Stomach (tissue), 9 donors: ENCODE measurements around the gene TBC1D20. TPM values are rescaled to one million over a fixed set of nuclear protein-coding genes. Genes with fewer than 3 reads are reported as not detected.

Experiments used
- DNase-seq, 2 donors: peaks; one replicate each; pipeline versions ENCODE4 v3.0.0 to v3.0.0-alpha.2; 2013 to 2019
- H3K27ac ChIP-seq, 5 donors: fragments of 200-600 bp in 4 of 5; sonication (generic) in 4 of 5; one replicate each; pipeline ENCODE4 v1.5.1; 2013 to 2019; ENCODE audit warnings: mild to moderate bottlenecking in 1 of 5, moderate library complexity in 1 of 5
- H3K27me3 ChIP-seq, 3 donors: fragments of 200-600 bp; sonication (generic); one replicate each; pipeline ENCODE4 v1.5.1; 2017 to 2019; ENCODE audit warnings: mixed run types in 1 of 3
- H3K36me3 ChIP-seq, 4 donors: fragments of 200-600 bp; sonication (generic); 1 replicate in 3 of 4; 2 replicates in 1 of 4; pipeline ENCODE4 v1.5.1; 2016 to 2019
- H3K4me1 ChIP-seq, 4 donors: fragments of 200-600 bp; sonication (generic); one replicate each; pipeline ENCODE4 v1.5.1; 2016 to 2019
- H3K4me3 ChIP-seq, 4 donors: fragments of 200-600 bp; sonication (generic) in 3 of 4; one replicate each; pipeline ENCODE4 v1.5.1; 2016 to 2019; ENCODE audit warnings: mild to moderate bottlenecking in 1 of 4
- H3K9me3 ChIP-seq, 4 donors: fragments of 200-600 bp; sonication (generic); one replicate each; pipeline ENCODE4 v1.5.1; 2016 to 2019
- EP300 ChIP-seq: sonication (generic); formaldehyde crosslinking; IDR thresholded peaks from one replicate; pipeline ENCODE4 v1.6.1; 2017; ENCODE audit warnings: antibody characterized with exemption
- POLR2A ChIP-seq, 4 donors: fragments of 450-650 bp; IDR thresholded peaks; one replicate each; pipeline ENCODE4 v1.6.1; 2016; ENCODE audit warnings: antibody characterized with exemption in 4 of 4, control low read depth in 2 of 4, mild to moderate bottlenecking in 1 of 4, moderate library complexity in 1 of 4
- POLR2AphosphoS5 ChIP-seq, 3 donors: sonication (generic); formaldehyde crosslinking; IDR thresholded peaks; one replicate each; pipeline ENCODE4 v1.6.1; 2016; ENCODE audit warnings: antibody characterized with exemption in 3 of 3
- WGBS, 5 donors: extraction: QIAGEN DNeasy Blood & Tissue Kit in 3 of 5; methylation state at CpG; one replicate each; pipeline versions ENCODE4 v1.1.5 to v1.1.7; 2013 to 2018; 5-methylcytosine and 5-hydroxymethylcytosine counted together
- intact Hi-C: fragments of 100-400 bp; cut with DNase I; formaldehyde crosslinking; loops from one replicate; pipeline ENCODE4 v1.15.1; 2023; ENCODE audit warnings: low total_unique reads
- polyA plus RNA-seq, 3 donors: library from polyadenylated mRNA; stranded (reverse); fragments of 200-250 nt; gene quantifications; one replicate each; pipeline ENCODE4 v1.2.3, GENCODE V29; 2013
- total RNA-seq, 5 donors: library from RNA; depleted of rRNA; stranded (reverse); fragments of >200 nt; gene quantifications; one replicate each; pipeline versions ENCODE4 v1.1.0 to v1.2.3, GENCODE V29; 2014 to 2016
- TF ChIP-seq, protein P1 (sequence below), 7 experiments: fragments of 450-650 bp in 4 of 7; fragments of 200-600 bp in 3 of 7; sonication (generic) in 3 of 7; IDR thresholded peaks; one replicate each; pipeline ENCODE4 v1.5.1; 2016 to 2019; ENCODE audit warnings: antibody characterized with exemption in 7 of 7, control low read depth in 2 of 7, mild to moderate bottlenecking in 1 of 7
- donor health status: healthy with polysubstance abuse.
- donor health status: Bipolar disorder and iron deficiency.
- donor health status: healthy.

The TBC1D20 gene
- total and polyA plus RNA-seq, 8 donors, result 7.5 to 43.3 (median 21.7) TPM

DNA sequence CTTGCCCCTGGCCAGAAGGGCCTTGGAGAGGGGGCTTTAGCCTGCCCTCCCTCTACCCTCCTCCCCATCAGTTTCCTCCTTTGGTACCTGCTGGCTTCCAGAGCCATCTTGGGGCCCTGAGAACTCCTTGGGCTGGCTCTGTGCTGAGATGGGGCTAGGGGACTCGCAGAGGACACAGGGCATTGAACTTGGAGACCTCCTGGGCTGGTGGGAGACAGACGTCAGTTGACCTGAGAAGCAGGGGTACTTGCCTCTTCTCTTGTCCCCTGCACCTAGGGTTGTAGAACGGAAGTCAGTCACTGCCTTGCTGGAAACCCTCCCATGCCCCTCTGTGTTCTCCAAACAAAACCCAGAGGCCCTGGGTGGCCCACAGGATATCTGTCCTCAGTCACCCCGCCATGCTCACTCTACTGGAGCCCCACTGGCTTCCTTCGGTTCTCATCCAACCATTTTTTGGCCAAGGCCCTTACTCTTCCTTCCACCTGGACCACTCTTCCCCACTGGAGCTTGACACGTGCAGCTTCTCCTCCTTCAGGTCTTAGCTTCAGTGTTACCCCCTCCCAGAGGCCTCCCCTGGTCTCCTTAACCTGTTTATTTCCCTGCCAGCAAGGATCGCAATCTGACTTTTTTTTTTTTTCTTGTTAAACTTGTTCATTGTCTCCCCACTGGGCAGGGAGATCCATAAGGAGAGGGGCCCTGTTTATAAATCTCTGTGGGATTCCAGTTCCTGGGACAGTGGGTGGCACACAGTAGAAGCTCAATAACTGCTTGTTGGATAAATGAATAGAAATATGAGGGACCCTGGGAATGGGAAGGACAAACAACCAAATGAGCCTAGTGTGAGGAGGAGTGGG is 53.3 kb downstream of the TBC1D20 start:
- no peak for TF ChIP-seq POLR2A (IDR thresholded peaks at IDR 0.05)
- TF ChIP-seq, protein P1, sequence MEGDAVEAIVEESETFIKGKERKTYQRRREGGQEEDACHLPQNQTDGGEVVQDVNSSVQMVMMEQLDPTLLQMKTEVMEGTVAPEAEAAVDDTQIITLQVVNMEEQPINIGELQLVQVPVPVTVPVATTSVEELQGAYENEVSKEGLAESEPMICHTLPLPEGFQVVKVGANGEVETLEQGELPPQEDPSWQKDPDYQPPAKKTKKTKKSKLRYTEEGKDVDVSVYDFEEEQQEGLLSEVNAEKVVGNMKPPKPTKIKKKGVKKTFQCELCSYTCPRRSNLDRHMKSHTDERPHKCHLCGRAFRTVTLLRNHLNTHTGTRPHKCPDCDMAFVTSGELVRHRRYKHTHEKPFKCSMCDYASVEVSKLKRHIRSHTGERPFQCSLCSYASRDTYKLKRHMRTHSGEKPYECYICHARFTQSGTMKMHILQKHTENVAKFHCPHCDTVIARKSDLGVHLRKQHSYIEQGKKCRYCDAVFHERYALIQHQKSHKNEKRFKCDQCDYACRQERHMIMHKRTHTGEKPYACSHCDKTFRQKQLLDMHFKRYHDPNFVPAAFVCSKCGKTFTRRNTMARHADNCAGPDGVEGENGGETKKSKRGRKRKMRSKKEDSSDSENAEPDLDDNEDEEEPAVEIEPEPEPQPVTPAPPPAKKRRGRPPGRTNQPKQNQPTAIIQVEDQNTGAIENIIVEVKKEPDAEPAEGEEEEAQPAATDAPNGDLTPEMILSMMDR (IDR thresholded peaks at IDR 0.05), result no peak
- no peak for TF ChIP-seq EP300
- TF ChIP-seq POLR2AphosphoS5 (IDR thresholded peaks at IDR 0.05), result no peak
- peaks cover 19 to 34% (median 23%) of the 10 kb centered on the region in 4 donors for H3K4me1 ChIP-seq
- H3K9me3 ChIP-seq, result no peaks in the 10 kb centered on the region
- no peak for DNase-seq
- peak overlapping the region; percentile 86 to 98 (median 88) for H3K4me3 ChIP-seq
- 5 to 9% (median 7%) methylated on average over 7 of the region's 7 CpGs for WGBS, 5 donors
- intact Hi-C loops, result loop anchor here (10.0 kb wide), 1 partner anchor 54 kb away; no protein-coding TSS in a partner anchor
- H3K27me3 ChIP-seq, result no peaks in the 10 kb centered on the region
- H3K27ac ChIP-seq, result peak overlapping the region; percentile 92 to 98 (median 94)
- peaks cover 4 to 30% (median 24%) of the 10 kb centered on the region in 4 donors for H3K36me3 ChIP-seq

DNA sequence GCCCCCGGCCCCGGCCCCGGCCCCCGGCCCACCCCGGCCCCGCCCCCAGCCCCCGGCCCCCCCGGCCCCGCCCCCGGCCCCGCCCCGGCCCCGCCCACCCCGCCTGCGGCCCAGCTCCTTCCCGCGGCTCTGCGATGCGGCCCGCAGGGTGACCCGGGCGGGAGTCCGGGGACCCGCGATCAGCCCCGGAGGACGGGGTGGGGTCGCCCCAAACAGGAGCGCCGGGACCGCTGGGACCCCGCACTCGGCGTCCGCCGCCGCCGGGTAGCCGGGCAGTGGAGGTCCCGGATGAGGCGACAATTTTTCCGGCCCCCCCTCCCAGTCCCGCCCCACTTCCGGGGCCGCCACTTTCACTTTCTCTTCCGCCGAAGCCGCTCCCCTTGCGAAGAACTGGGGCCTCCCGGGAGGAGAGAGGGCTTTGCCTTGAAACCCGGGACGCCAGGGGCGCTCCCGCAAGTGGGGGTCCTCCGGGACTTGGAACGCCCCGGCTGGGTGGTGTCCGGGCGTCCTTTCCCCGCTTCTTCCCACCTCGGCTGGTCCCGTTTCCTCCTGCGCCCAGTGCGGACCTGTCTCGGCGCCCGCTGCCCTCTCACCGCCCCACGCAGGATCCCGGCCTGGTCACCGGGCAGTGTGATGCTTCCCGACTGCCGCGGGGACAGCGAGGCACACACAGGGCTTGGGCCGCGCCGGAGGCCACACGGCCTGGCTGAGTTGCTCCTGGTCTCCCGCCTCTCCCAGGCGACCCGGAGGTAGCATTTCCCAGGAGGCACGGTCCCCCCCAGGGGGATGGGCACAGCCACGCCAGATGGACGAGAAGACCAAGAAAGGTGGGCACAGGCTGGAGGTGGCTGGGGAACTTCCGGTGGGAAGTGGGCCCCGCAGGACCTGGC is 54.1 kb downstream of the TBC1D20 start, which contains the start of gene RBCK1:
Gene RBCK1, plus strand, starts transcription at position 347 of the 890 bp plus-strand sequence. Its CDS starts 459 bp downstream, at position 806.
- intact Hi-C loops, result loop anchor here (10.0 kb wide), 1 partner anchor 53 kb away; no protein-coding TSS in a partner anchor
- Histone ChIP-seq H3K27me3 (no peaks in the 10 kb centered on the region), H3K4me3 (peak within 1 kb of the TSS; percentile 86 to 98 (median 88)), H3K4me1 (peaks cover 19 to 34% (median 23%) of the 10 kb centered on the region in 4 donors), H3K36me3 (peaks cover 4 to 28% (median 23%) of the 10 kb centered on the region in 4 donors), H3K27ac (peak within 1 kb of the TSS; percentile 92 to 98 (median 94)), H3K9me3 (no peaks in the 10 kb centered on the region)
- peak; percentile 88 to 95 for DNase-seq
- TF ChIP-seq, protein P1 (IDR thresholded peaks at IDR 0.05), result no peak
- peak in 2 of 3 donors; percentile 38 to 68 for TF ChIP-seq POLR2AphosphoS5 (IDR thresholded peaks at IDR 0.05)
- no peak for TF ChIP-seq EP300
- TF ChIP-seq POLR2A (IDR thresholded peaks at IDR 0.05), result no peak
- 0 to 2% (median 0%) methylated on average over 25 to 74 of the region's 87 CpGs for WGBS, 5 donors

DNA sequence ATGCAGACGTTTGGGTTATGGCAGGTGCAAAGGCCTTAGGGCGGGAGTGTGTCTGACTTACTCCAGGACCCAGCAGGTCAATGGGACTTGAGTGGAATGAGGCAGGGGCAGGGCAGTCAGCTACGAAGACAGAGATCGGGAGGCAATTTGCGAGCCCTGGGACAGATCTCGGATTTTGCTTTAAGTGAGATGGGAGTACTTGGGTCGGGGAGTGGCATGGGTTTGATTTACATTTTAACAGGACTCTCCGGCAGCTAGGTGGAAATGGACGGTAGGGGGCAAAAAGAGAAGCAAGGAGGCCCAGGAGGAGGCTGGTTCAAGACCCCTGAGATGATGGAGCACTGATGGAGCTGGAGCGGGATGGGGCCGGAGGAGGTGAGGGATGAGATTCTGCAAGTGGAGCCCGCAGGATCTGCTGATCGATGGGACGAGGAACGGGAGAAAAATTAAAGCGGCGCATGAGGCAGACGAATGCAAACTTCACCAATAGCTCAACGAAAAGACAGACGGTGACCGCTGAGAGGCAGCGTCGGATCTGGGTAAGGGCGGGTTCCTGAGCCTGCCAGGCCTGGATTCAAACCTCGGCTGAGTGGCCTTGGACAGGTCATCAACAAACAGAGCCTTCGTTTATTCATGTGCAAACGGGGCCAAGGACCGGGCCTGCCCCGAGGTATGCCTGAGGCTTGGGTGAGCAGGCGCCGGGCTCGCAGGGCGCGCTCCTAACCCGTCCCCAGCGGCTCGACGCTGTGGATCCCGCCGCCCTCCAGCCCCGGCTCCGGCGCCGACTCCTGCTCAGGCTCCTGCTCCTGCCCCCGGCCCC is 55.0 kb downstream of the TBC1D20 start:
- no peak for TF ChIP-seq POLR2A (IDR thresholded peaks at IDR 0.05)
- TF ChIP-seq POLR2AphosphoS5 (IDR thresholded peaks at IDR 0.05), result peak in 1 of 3 donors; percentile 51
- TF ChIP-seq, protein P1 (IDR thresholded peaks at IDR 0.05), result no peak
- DNase-seq, result peak; percentile 82 to 90
- H3K4me1 ChIP-seq, result peaks cover 19 to 34% (median 23%) of the 10 kb centered on the region in 4 donors
- intact Hi-C loops, result loop anchor here (10.0 kb wide), 1 partner anchor 53 kb away; no protein-coding TSS in a partner anchor
- H3K27ac ChIP-seq, result peak overlapping the region; percentile 92 to 97 (median 94)
- whole genome bisulfite sequencing, 5 donors, result 8 to 18% (median 10%) methylated on average over 24 to 44 of the region's 45 CpGs
- peaks cover 4 to 25% (median 21%) of the 10 kb centered on the region in 4 donors for H3K36me3 ChIP-seq
- H3K9me3 ChIP-seq, result no peaks in the 10 kb centered on the region
- H3K27me3 ChIP-seq, result no peaks in the 10 kb centered on the region
- peak overlapping the region; percentile 86 to 98 (median 88) for H3K4me3 ChIP-seq
